Upper lobe of left lung (tissue), 4 donors: ENCODE data around the gene DUSP15.
"Not testable (repeated sequence)": the region's sequence is repeated elsewhere in the genome, so short reads cannot be mapped to it uniquely, and the experiment has no call there.

Experiments
- CTCF ChIP-seq, 6 experiments: fragments of 450-650 bp in 4 of 6; fragments of 200-600 bp in 2 of 6; sonication (generic) in 2 of 6; IDR thresholded peaks; one replicate each; pipeline ENCODE4 v1.5.1; 2016 to 2019; ENCODE audit warnings: antibody characterized with exemption in 6 of 6
- EP300 ChIP-seq, 4 donors: sonication (generic); formaldehyde crosslinking; IDR thresholded peaks; one replicate each; pipeline ENCODE4 v1.5.1; 2017; ENCODE audit warnings: antibody characterized with exemption in 4 of 4, control low read depth in 2 of 4
- POLR2A ChIP-seq, 4 donors: fragments of 450-650 bp; IDR thresholded peaks; one replicate each; pipeline ENCODE4 v1.5.1; 2016 to 2017; ENCODE audit warnings: antibody characterized with exemption in 4 of 4, mild to moderate bottlenecking in 2 of 4
- POLR2AphosphoS5 ChIP-seq, 2 donors: sonication (generic); formaldehyde crosslinking; IDR thresholded peaks; one replicate each; pipeline ENCODE4 v1.5.1; 2017; ENCODE audit warnings: antibody characterized with exemption in 2 of 2

- TF ChIP-seq POLR2A, CTCF, EP300, POLR2AphosphoS5 (IDR thresholded peaks at IDR 0.05): not testable (repeated sequence)
Observed at GRCh38 chr20:31917962-31918412, 47.7 kb upstream of the DUSP15 start.
